RWPE2 (cell line): Measurements from ENCODE around the gene APOC4.

Source experiments
- ATAC-seq: fragments of 200-7000 bp; cut with Tn5 transposase; 3 replicates; pipeline ENCODE4 v1.9.1; 2021; ENCODE audit warnings: low read depth
- DNase-seq: peaks from one replicate; pipeline ENCODE4 v3.0.0-alpha.2; 2020; ENCODE audit warnings: low spot score
- H3K27ac ChIP-seq: fragments of 450-650 bp; 2 replicates; pipeline ENCODE4 v1.5.1; 2017; ENCODE audit warnings: mild to moderate bottlenecking; ENCODE audit not compliant: poor library complexity, severe bottlenecking
- H3K27me3 ChIP-seq: fragments of 250-450 bp; sonication (Bioruptor Pico); 2 replicates; pipeline ENCODE4 v1.5.1; 2021; ENCODE audit warnings: mild to moderate bottlenecking, moderate library complexity; ENCODE audit not compliant: insufficient read depth, poor library complexity, severe bottlenecking
- H3K36me3 ChIP-seq: fragments of 250-450 bp; sonication (Bioruptor Pico); 2 replicates; pipeline ENCODE4 v1.5.1; 2020; ENCODE audit warnings: low read depth, mild to moderate bottlenecking, moderate library complexity
- H3K4me1 ChIP-seq: fragments of 250-450 bp; sonication (Bioruptor Pico); 2 replicates; pipeline ENCODE4 v1.5.1; 2021; ENCODE audit warnings: mild to moderate bottlenecking, moderate library complexity; ENCODE audit not compliant: insufficient read depth, poor library complexity, severe bottlenecking
- H3K4me3 ChIP-seq: fragments of 250-450 bp; sonication (Bioruptor Pico); 2 replicates; pipeline ENCODE4 v1.5.1; 2021; ENCODE audit warnings: mild to moderate bottlenecking, moderate library complexity; ENCODE audit not compliant: severe bottlenecking
- H3K9me3 ChIP-seq: fragments of 250-450 bp; sonication (Bioruptor Pico); 2 replicates; pipeline ENCODE4 v1.5.1; 2021; ENCODE audit warnings: mild to moderate bottlenecking, moderate library complexity; ENCODE audit not compliant: severe bottlenecking
- TF ChIP-seq, protein P1 (sequence below): fragments of 450-650 bp; IDR thresholded peaks from one replicate; pipeline ENCODE4 v1.5.1; 2017; ENCODE audit warnings: mild to moderate bottlenecking, moderate library complexity; ENCODE audit not compliant: poor library complexity, severe bottlenecking

APOC4 gene

DNA sequence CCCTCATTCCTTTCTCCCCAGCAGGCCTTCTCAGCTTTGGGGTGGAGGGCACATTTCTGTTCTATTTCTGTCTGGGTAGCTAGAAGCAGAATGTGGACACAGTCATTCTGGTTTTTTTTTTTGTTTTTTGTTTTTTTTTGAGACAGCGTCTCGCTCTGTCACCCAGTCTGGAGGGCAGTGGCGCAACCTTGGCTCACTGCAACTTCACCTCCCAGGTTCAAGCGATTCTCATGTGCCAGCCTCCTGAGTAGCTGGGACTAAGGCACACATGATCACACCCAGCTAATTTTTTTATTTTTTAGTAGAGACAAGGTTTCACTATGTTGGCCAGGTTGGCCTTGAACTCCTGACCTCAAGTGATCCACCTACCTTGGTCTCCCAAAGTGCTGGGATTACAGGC, 33.4 kb downstream of the APOC4 start:
- DNase-seq: no peak
- H3K4me1 ChIP-seq: no peaks in the 10 kb centered on the region
- H3K27me3 ChIP-seq: no peaks in the 10 kb centered on the region
- ATAC-seq: no peak
- H3K36me3 ChIP-seq: peaks cover 59% of the 10 kb centered on the region
- no peaks in the 10 kb centered on the region for H3K9me3 ChIP-seq
- TF ChIP-seq, protein P1, sequence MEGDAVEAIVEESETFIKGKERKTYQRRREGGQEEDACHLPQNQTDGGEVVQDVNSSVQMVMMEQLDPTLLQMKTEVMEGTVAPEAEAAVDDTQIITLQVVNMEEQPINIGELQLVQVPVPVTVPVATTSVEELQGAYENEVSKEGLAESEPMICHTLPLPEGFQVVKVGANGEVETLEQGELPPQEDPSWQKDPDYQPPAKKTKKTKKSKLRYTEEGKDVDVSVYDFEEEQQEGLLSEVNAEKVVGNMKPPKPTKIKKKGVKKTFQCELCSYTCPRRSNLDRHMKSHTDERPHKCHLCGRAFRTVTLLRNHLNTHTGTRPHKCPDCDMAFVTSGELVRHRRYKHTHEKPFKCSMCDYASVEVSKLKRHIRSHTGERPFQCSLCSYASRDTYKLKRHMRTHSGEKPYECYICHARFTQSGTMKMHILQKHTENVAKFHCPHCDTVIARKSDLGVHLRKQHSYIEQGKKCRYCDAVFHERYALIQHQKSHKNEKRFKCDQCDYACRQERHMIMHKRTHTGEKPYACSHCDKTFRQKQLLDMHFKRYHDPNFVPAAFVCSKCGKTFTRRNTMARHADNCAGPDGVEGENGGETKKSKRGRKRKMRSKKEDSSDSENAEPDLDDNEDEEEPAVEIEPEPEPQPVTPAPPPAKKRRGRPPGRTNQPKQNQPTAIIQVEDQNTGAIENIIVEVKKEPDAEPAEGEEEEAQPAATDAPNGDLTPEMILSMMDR: no peak
- H3K27ac ChIP-seq: no peak overlapping the region
- no peak overlapping the region for H3K4me3 ChIP-seq

DNA sequence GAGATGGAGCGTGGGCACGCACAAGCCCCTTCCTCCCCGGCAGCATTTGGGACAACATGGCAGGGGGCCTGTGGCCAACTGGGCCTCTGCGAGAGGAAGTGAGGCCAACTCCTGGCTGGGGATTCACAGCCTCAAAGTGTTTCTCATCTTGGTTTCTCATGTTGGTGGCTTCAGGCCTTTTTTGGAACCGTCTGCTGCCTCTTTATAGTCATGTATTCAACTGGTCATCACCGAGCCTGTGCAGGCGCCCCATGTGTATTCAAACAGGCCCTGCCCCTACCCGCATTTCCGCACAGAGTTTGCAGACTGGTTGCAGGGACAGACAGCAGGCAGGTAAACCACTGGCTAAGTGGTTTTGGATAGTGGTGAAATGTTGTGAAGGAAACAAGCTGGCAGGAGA, 42.0 kb downstream of the APOC4 start:
- Histone ChIP-seq H3K4me1 (no peaks in the 10 kb centered on the region), H3K4me3 (no peak overlapping the region), H3K9me3 (no peaks in the 10 kb centered on the region), H3K36me3 (peaks cover 19% of the 10 kb centered on the region), H3K27ac (no peak overlapping the region), H3K27me3 (no peaks in the 10 kb centered on the region)
- DNase-seq: no peak
- no peak for ATAC-seq
- TF ChIP-seq, protein P1: no peak

DNA sequence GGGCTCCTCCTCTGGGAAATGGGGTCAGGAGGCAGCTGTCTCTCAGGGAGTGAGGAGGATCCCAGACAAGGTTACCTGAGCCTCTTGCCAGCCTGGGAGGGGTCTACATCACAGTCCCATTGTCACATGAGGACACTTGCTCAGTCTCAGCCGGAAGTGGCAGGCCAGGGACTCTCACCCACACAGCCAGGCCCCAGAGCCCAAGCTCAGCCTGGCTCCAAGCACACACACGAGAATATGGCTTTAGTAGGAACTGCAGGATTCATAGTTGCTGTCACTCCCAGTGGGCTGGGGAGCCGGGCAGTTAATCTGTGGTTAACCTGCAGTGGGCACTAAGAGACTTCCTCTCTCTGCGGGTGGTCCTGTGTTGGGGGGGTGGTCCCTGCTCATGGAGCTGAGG, 43.4 kb downstream of the APOC4 start:
- peaks cover 11% of the 10 kb centered on the region for H3K36me3 ChIP-seq
- TF ChIP-seq, protein P1: no peak
- H3K27ac ChIP-seq: no peak overlapping the region
- H3K4me1 ChIP-seq: no peaks in the 10 kb centered on the region
- H3K27me3 ChIP-seq: no peaks in the 10 kb centered on the region
- ATAC-seq: no peak
- no peaks in the 10 kb centered on the region for H3K9me3 ChIP-seq
- DNase-seq: no peak
- H3K4me3 ChIP-seq: no peak overlapping the region

DNA sequence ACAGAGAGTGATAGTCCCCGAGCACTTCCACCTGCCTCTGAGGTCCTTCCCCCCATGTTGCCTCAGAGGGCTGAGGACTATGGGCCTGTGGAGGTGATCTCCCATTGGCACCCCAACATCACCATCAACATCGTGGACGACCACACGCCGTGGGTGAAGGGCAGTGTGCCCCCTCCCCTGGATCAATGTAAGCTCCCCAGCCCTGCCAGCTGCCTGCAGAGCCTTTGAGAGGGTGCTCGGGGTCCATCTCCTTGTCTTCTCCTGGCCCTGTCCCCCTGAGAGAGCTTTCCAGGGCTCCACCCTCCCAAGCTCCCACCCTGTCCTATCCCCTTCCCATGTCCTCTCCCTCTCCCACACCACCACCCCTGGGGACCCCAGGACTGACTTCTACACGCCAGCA, 44.4 kb downstream of the APOC4 start:
- ATAC-seq: no peak
- no peak for DNase-seq

DNA sequence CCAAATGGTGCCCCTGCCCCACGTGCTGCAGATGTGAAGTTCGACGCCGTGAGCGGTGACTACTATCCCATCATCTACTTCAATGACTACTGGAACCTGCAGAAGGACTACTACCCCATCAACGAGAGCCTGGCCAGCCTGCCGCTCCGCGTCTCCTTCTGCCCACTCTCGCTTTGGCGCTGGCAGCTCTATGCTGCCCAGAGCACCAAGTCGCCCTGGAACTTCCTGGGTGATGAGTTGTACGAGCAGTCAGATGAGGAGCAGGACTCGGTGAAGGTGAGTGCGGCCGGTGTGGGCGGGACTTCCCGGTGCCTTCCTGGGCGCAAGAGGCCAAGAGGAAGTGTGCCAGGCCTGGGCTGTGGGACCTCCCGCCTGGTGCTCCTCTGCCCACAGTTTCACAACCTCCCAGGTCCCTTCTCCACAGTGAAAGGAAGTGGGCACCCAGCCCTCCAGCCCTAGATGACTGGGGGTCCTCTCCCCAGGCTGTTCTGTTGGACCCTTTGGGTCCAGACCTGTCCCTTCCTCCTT, 45.2 kb downstream of the APOC4 start:
- no peak overlapping the region for H3K4me3 ChIP-seq
- no peak overlapping the region for H3K27ac ChIP-seq
- H3K9me3 ChIP-seq: no peaks in the 10 kb centered on the region
- TF ChIP-seq, protein P1: no peak
- no peaks in the 10 kb centered on the region for H3K4me1 ChIP-seq
- no peaks in the 10 kb centered on the region for H3K27me3 ChIP-seq
- H3K36me3 ChIP-seq: peaks cover 7% of the 10 kb centered on the region
- no peak for DNase-seq
- ATAC-seq: no peak

More for the DNA sequence above, 44.4 kb downstream of the APOC4 start:
- Histone ChIP-seq H3K36me3 (peaks cover 13% of the 10 kb centered on the region), H3K9me3 (no peaks in the 10 kb centered on the region), H3K4me1 (no peaks in the 10 kb centered on the region), H3K27ac (no peak overlapping the region), H3K27me3 (no peaks in the 10 kb centered on the region), H3K4me3 (no peak overlapping the region)
- TF ChIP-seq, protein P1: no peak
